Stimulated activated CD8-positive, alpha-beta memory T cell treated with anti-CD3 and anti-CD28 coated beads, Interleukin-15, amount 100 ng/mL, for 24 hours (primary cell): ENCODE measurements around the gene NSD1.
"Not testable (repeated sequence)": the region's sequence is repeated elsewhere in the genome, so short reads cannot be mapped to it uniquely, and the experiment has no call there.

Experiments
- DNase-seq: peaks from one replicate; pipeline ENCODE4 v3.0.0-alpha.2; 2020; ENCODE audit warnings: low read depth

Gene NSD1

GRCh38 chr5:177126771-177127170 is 6.8 kb upstream of the NSD1 start:
- DNase-seq = no peak

- no peak for DNase-seq
Measured at GRCh38 chr5:177128551-177128981, 5.0 kb upstream of the NSD1 start.

GRCh38 chr5:177130211-177131018 is 3.2 kb upstream of the NSD1 start:
- DNase-seq = no peak

GRCh38 chr5:177131019-177131320 is 2.6 kb upstream of the NSD1 start:
- no peak for DNase-seq

- no peak for DNase-seq
Measured at GRCh38 chr5:177131352-177132135, 2.0 kb upstream of the NSD1 start.

GRCh38 chr5:177132136-177133095 is 1.2 kb upstream of the NSD1 start:
- DNase-seq = peak; percentile 12

- peak; percentile 23 for DNase-seq
Measured at GRCh38 chr5:177133853-177134696, 502 bp downstream of the NSD1 start.

GRCh38 chr5:177134697-177135225 is 1.2 kb downstream of the NSD1 start:
- DNase-seq = no peak

- DNase-seq = no peak
Measured at GRCh38 chr5:177140312-177140711, 6.7 kb downstream of the NSD1 start.

- DNase-seq = no peak
Measured at GRCh38 chr5:177141496-177141895, 7.9 kb downstream of the NSD1 start.

- no peak for DNase-seq
Measured at GRCh38 chr5:177142098-177142611, 8.6 kb downstream of the NSD1 start.

GRCh38 chr5:177142778-177143177 is 9.2 kb downstream of the NSD1 start:
- no peak for DNase-seq

GRCh38 chr5:177146891-177147638 is 13.5 kb downstream of the NSD1 start:
- DNase-seq = no peak

GRCh38 chr5:177150061-177150460 is 16.5 kb downstream of the NSD1 start:
- not testable (repeated sequence) for DNase-seq

GRCh38 chr5:177154003-177154643 is 20.6 kb downstream of the NSD1 start:
- DNase-seq = no peak

GRCh38 chr5:177162379-177162778 is 28.8 kb downstream of the NSD1 start:
- no peak for DNase-seq

- no peak for DNase-seq
Measured at GRCh38 chr5:177163500-177163899, 29.9 kb downstream of the NSD1 start.

GRCh38 chr5:177169271-177169670 is 35.7 kb downstream of the NSD1 start:
- no peak for DNase-seq

GRCh38 chr5:177171961-177172360 is 38.4 kb downstream of the NSD1 start:
- DNase-seq = no peak

GRCh38 chr5:177175336-177175735 is 41.8 kb downstream of the NSD1 start:
- DNase-seq = no peak
